ENCODE data around the gene SEMA7A.
"Not testable (repeated sequence)": the region's sequence is repeated elsewhere in the genome, so short reads cannot be mapped to it uniquely, and the experiment has no call there.

SEMA7A gene

GRCh38 chr15:74369084-74369745, 64.5 kb downstream of the SEMA7A start:
- DNase-seq = no peak

GRCh38 chr15:74368121-74368520, 65.6 kb downstream of the SEMA7A start:
- DNase-seq = no peak

GRCh38 chr15:74367296-74367854, 66.4 kb downstream of the SEMA7A start, which contains the start of gene CYP11A1:
Gene CYP11A1 (minus strand): TSS chr15:74367646. CDS start chr15:74367585, 61 bp downstream.
- DNase-seq = no peak

GRCh38 chr15:74365598-74366445, 67.9 kb downstream of the SEMA7A start:
- no peak for DNase-seq

GRCh38 chr15:74364936-74365597, 68.7 kb downstream of the SEMA7A start:
- no peak for DNase-seq

GRCh38 chr15:74362482-74362881, 71.3 kb downstream of the SEMA7A start:
- no peak for DNase-seq

GRCh38 chr15:74360855-74361254, 72.9 kb downstream of the SEMA7A start:
- not testable (repeated sequence) for DNase-seq

- not testable (repeated sequence) for DNase-seq
Measured at GRCh38 chr15:74359376-74359775, 74.4 kb downstream of the SEMA7A start.

Measured in NCI-H2227 treated with DMSO at 0.1 percent for 48 hours (cell line).